ENCODE measurements around the gene GRHL1. TPM values are rescaled to one million over a fixed set of nuclear protein-coding genes. Genes with fewer than 3 reads are reported as not detected.
A peak's percentile ranks its signal among the peaks of the same experiment; 100 is the strongest.

Gene GRHL1
- total RNA-seq, 1 donor from 2014 or later: 126 TPM

GRCh38 chr2:10002681-10003080 lies 51.2 kb downstream of the GRHL1 start:
- no peak for TF ChIP-seq CTCF (IDR thresholded peaks at IDR 0.05)
- TF ChIP-seq POLR2AphosphoS5 (IDR thresholded peaks at IDR 0.05; ENCODE audit: insufficient read depth in 1 of 2, low read depth in 1 of 2): no peak
- TF ChIP-seq POLR2A (IDR thresholded peaks at IDR 0.05): no peak
- Histone ChIP-seq H3K4me3 (no peak overlapping the region), H3K9me3 (no peaks in the 10 kb centered on the region), H3K27ac (peak overlapping the region; percentile 1), H3K27me3 (no peaks in the 10 kb centered on the region), H3K4me1 (peaks cover 21% of the 10 kb centered on the region), H3K36me3 (no peaks in the 10 kb centered on the region)
- DNase-seq (ENCODE audit: extremely low spot score in 2 of 2): no peak
- intact Hi-C loops (cut with DNase I): no loop called here

GRCh38 chr2:10003206-10004125 lies 52.0 kb downstream of the GRHL1 start:
- intact Hi-C loops (cut with DNase I): no loop called here
- H3K9me3 ChIP-seq: no peaks in the 10 kb centered on the region
- no peaks in the 10 kb centered on the region for H3K36me3 ChIP-seq
- TF ChIP-seq POLR2A (IDR thresholded peaks at IDR 0.05) (no peak), POLR2AphosphoS5 (IDR thresholded peaks at IDR 0.05; ENCODE audit: insufficient read depth in 1 of 2, low read depth in 1 of 2) (peak; percentile 29 to 34), CTCF (IDR thresholded peaks at IDR 0.05) (no peak)
- no peak overlapping the region for H3K4me3 ChIP-seq
- no peaks in the 10 kb centered on the region for H3K27me3 ChIP-seq
- peak overlapping the region; percentile 58 for H3K27ac ChIP-seq
- no peak for DNase-seq (ENCODE audit: extremely low spot score in 2 of 2)
- H3K4me1 ChIP-seq: peaks cover 29% of the 10 kb centered on the region

GRCh38 chr2:10004401-10004800 lies 52.9 kb downstream of the GRHL1 start:
- H3K9me3 ChIP-seq: no peaks in the 10 kb centered on the region
- no peaks in the 10 kb centered on the region for H3K27me3 ChIP-seq
- H3K36me3 ChIP-seq: no peaks in the 10 kb centered on the region
- peak overlapping the region; percentile 58 for H3K27ac ChIP-seq
- intact Hi-C loops (cut with DNase I): no loop called here
- no peak for TF ChIP-seq POLR2A (IDR thresholded peaks at IDR 0.05)
- TF ChIP-seq POLR2AphosphoS5 (IDR thresholded peaks at IDR 0.05; ENCODE audit: insufficient read depth in 1 of 2, low read depth in 1 of 2): no peak
- no peak for TF ChIP-seq CTCF (IDR thresholded peaks at IDR 0.05)
- DNase-seq (ENCODE audit: extremely low spot score in 2 of 2): no peak
- H3K4me1 ChIP-seq: peaks cover 32% of the 10 kb centered on the region
- H3K4me3 ChIP-seq: no peak overlapping the region

- H3K4me3 ChIP-seq: no peak overlapping the region
- intact Hi-C loops (cut with DNase I): no loop called here
- TF ChIP-seq POLR2AphosphoS5 (IDR thresholded peaks at IDR 0.05; ENCODE audit: insufficient read depth in 1 of 2, low read depth in 1 of 2): no peak
- TF ChIP-seq CTCF (IDR thresholded peaks at IDR 0.05): no peak
- no peak for TF ChIP-seq POLR2A (IDR thresholded peaks at IDR 0.05)
- no peak overlapping the region for H3K27ac ChIP-seq
- no peak for DNase-seq (ENCODE audit: extremely low spot score in 2 of 2)
- H3K4me1 ChIP-seq: peaks cover 37% of the 10 kb centered on the region
- H3K27me3 ChIP-seq: no peaks in the 10 kb centered on the region
- H3K9me3 ChIP-seq: no peaks in the 10 kb centered on the region
- H3K36me3 ChIP-seq: no peaks in the 10 kb centered on the region
Observed at GRCh38 chr2:10004836-10005235, 53.3 kb downstream of the GRHL1 start.

Data from vagina (tissue), 2 donors.